ENCODE measurements around the gene RHBDL2.

RHBDL2 gene

DNA sequence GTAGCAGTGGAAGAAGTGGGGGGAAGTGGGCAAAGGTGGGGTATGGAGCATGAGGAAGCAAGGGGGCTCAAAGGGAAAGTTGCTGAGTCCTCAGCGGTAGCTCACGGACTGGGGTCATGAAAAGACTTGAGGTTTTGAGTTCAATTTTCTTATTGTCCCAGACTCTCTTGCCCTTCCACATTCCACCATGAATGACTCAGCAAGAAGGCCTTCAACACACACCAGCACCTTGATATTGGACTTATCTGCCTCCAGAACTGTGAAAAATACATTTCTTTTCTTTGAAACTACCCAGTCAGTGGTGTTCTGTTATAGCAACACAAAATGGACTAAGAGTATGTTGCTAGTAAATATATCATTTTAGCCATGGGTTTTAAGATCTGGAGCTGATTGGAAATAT is 17.3 kb upstream of the RHBDL2 start:
- no peak overlapping the region for H3K4me2 ChIP-seq (ENCODE audit: low read length)
- H3K36me3 ChIP-seq (ENCODE audit: control insufficient read depth, insufficient read depth, low read length): no peaks in the 10 kb centered on the region
- H3K27ac ChIP-seq: no peak overlapping the region
- no peaks in the 10 kb centered on the region for H3K4me1 ChIP-seq
- no peak overlapping the region for H3K9ac ChIP-seq
- TF ChIP-seq, protein P1, sequence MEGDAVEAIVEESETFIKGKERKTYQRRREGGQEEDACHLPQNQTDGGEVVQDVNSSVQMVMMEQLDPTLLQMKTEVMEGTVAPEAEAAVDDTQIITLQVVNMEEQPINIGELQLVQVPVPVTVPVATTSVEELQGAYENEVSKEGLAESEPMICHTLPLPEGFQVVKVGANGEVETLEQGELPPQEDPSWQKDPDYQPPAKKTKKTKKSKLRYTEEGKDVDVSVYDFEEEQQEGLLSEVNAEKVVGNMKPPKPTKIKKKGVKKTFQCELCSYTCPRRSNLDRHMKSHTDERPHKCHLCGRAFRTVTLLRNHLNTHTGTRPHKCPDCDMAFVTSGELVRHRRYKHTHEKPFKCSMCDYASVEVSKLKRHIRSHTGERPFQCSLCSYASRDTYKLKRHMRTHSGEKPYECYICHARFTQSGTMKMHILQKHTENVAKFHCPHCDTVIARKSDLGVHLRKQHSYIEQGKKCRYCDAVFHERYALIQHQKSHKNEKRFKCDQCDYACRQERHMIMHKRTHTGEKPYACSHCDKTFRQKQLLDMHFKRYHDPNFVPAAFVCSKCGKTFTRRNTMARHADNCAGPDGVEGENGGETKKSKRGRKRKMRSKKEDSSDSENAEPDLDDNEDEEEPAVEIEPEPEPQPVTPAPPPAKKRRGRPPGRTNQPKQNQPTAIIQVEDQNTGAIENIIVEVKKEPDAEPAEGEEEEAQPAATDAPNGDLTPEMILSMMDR (IDR thresholded peaks at IDR 0.05): no peak
- no peak overlapping the region for H2AFZ ChIP-seq
- H3K79me2 ChIP-seq: no peaks in the 10 kb centered on the region
- no peak overlapping the region for H3K4me3 ChIP-seq (ENCODE audit: low read depth, low read length)
- no peaks in the 10 kb centered on the region for H3K9me3 ChIP-seq (ENCODE audit: control insufficient read depth, low read length)
- H3K27me3 ChIP-seq (ENCODE audit: control insufficient read depth, insufficient read depth, low read length): no peaks in the 10 kb centered on the region

DNA sequence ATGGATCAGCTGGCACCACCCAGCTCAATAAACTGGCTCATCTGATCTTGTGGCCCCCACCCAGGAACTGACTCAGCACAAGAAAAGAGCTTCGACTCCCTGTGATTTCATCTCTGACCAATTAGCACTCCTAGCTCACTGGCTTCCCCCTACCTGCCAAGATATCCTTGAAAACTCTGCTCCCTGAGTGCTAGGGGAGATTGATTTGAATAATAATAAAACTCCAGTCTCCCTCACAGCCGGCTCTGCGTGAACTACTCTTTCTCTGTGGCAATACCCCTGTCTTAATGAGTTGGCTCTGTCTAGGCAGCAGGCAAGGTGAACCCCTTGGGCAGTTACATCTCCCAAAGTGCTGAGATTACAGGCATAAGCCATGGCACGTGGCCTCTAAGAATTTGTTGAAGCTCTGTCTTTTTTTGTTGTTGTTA is 11.8 kb upstream of the RHBDL2 start:
- Histone ChIP-seq H3K4me3 (ENCODE audit: low read depth, low read length) (no peak overlapping the region), H3K79me2 (no peaks in the 10 kb centered on the region), H3K36me3 (ENCODE audit: control insufficient read depth, insufficient read depth, low read length) (no peaks in the 10 kb centered on the region), H3K4me2 (ENCODE audit: low read length) (no peak overlapping the region), H3K27me3 (ENCODE audit: control insufficient read depth, insufficient read depth, low read length) (no peaks in the 10 kb centered on the region), H2AFZ (peak overlapping the region; percentile 45), H3K9ac (no peak overlapping the region), H3K9me3 (ENCODE audit: control insufficient read depth, low read length) (no peaks in the 10 kb centered on the region), H3K27ac (no peak overlapping the region), H3K4me1 (no peaks in the 10 kb centered on the region)
- TF ChIP-seq, protein P1 (IDR thresholded peaks at IDR 0.05): no peak

DNA sequence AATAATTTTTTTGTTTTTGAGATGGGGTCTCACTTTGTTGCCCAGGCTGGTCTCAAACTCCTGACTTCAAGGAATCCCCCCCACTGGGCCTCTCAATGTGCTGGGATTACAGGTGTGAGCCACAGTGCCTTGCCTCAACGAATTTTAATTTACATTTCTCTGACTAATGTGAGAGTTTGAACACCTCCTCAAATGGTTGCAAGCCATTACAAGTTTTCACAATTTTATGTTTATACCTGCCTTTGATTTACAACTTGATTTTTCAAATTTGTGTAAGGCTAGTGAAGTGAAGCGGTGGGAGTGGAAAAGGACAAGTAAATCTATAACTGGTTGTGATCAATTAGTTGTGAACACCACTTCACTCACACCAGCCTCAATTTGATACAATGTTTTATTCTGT is 8.9 kb upstream of the RHBDL2 start:
- no peak overlapping the region for H3K9ac ChIP-seq

DNA sequence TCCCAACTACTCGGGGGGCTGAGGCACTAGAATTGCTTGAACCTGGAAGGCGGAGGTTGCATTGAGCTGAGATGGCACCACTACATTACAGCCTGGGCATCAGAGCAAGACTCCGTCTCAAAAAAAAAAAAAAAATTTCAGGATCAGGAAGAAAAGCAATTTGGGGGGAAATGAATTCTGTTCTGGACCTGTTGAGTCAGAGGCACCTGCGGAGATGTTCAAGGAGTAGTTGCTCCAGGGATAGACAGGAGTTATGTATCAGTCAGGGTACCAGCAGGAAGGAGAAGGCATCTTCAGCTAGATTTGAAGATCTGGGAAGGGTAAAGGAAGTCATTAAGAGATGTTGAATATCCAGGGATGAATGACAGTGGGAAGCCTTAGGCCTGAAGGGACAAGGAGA is 2.9 kb upstream of the RHBDL2 start:
- Histone ChIP-seq H3K27ac (no peak overlapping the region), H3K4me2 (ENCODE audit: low read length) (no peak overlapping the region), H3K79me2 (no peaks in the 10 kb centered on the region), H3K4me1 (no peaks in the 10 kb centered on the region), H3K9ac (no peak overlapping the region), H3K27me3 (ENCODE audit: control insufficient read depth, insufficient read depth, low read length) (no peaks in the 10 kb centered on the region), H3K4me3 (ENCODE audit: low read depth, low read length) (no peak overlapping the region), H3K9me3 (ENCODE audit: control insufficient read depth, low read length) (no peaks in the 10 kb centered on the region), H2AFZ (no peak overlapping the region), H3K36me3 (ENCODE audit: control insufficient read depth, insufficient read depth, low read length) (no peaks in the 10 kb centered on the region)
- TF ChIP-seq, protein P1 (IDR thresholded peaks at IDR 0.05): no peak

More for the DNA sequence above, 8.9 kb upstream of the RHBDL2 start:
- Histone ChIP-seq H2AFZ (no peak overlapping the region), H3K27ac (no peak overlapping the region), H3K27me3 (ENCODE audit: control insufficient read depth, insufficient read depth, low read length) (no peaks in the 10 kb centered on the region), H3K4me2 (ENCODE audit: low read length) (peak overlapping the region; percentile 0), H3K79me2 (no peaks in the 10 kb centered on the region), H3K4me1 (no peaks in the 10 kb centered on the region), H3K4me3 (ENCODE audit: low read depth, low read length) (no peak overlapping the region), H3K9me3 (ENCODE audit: control insufficient read depth, low read length) (no peaks in the 10 kb centered on the region), H3K36me3 (ENCODE audit: control insufficient read depth, insufficient read depth, low read length) (no peaks in the 10 kb centered on the region)
- TF ChIP-seq, protein P1 (IDR thresholded peaks at IDR 0.05): no peak

DNA sequence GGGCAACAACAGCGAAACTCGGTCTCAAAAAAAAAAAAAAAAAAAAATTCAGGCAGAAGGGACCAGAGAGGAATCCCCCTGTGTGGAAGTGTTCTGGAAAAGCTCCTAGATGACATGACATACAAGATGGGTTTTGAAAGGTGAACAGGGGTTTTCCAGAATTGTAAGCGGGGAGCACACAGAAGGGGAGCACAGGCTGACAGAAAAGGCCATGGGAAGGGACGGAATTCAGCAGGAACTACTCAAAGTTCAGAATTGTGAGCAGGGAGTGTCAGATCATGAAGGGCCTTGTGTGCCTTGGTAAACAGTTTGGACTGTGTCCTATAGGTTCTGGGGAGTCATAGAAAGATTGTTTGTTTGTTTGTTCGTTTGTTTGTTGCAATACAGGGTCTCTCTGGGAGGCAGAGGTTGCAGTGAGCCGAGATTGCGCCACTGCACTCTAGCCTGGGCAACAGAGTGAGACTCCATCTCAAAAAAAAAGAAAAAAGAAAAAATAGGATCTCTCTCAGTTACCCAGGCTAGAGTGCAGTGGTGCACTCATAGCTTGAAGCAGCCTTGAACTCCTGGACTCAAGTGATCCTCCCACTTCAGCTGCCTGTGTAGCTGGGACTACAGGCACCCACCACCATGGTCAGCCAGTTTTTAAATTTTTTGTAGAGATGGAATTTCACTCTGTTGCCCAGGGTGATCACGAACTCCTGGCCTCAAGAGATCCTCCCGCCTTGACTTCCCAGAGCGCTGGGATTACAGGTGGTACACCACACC is 1.2 kb upstream of the RHBDL2 start:
- Histone ChIP-seq H2AFZ (no peak overlapping the region), H3K4me1 (no peaks in the 10 kb centered on the region)
- TF ChIP-seq, protein P1 (IDR thresholded peaks at IDR 0.05): no peak

More for the DNA sequence above, 1.2 kb upstream of the RHBDL2 start:
- no peak overlapping the region for H3K4me3 ChIP-seq (ENCODE audit: low read depth, low read length)
- no peaks in the 10 kb centered on the region for H3K27me3 ChIP-seq (ENCODE audit: control insufficient read depth, insufficient read depth, low read length)
- no peaks in the 10 kb centered on the region for H3K36me3 ChIP-seq (ENCODE audit: control insufficient read depth, insufficient read depth, low read length)
- H3K27ac ChIP-seq: no peak overlapping the region
- no peak overlapping the region for H3K4me2 ChIP-seq (ENCODE audit: low read length)
- no peaks in the 10 kb centered on the region for H3K9me3 ChIP-seq (ENCODE audit: control insufficient read depth, low read length)
- H3K9ac ChIP-seq: no peak overlapping the region
- H3K79me2 ChIP-seq: no peaks in the 10 kb centered on the region
